Kidney epithelial cell (primary cell): ENCODE results near the gene CAMK2G. TPM values are rescaled to one million over a fixed set of nuclear protein-coding genes. Genes with fewer than 3 reads are reported as not detected.
A peak's percentile ranks its signal among the peaks of the same experiment; 100 is the strongest.

ENCODE experiments used
- DNase-seq: peaks from one replicate; pipeline ENCODE4 v3.0.0-alpha.2; 2010; ENCODE audit warnings: low read depth
- H3K27me3 ChIP-seq: 2 replicates; pipeline ENCODE4 v1.6.0; 2011; ENCODE audit warnings: low read length; ENCODE audit not compliant: control insufficient read depth, insufficient read depth
- H3K36me3 ChIP-seq: 2 replicates; pipeline ENCODE4 v1.5.1; 2011; ENCODE audit warnings: low read length; ENCODE audit not compliant: control insufficient read depth, insufficient read depth
- H3K4me3 ChIP-seq: 2 replicates; pipeline ENCODE4 v1.5.1; 2011; ENCODE audit warnings: low read depth, mild to moderate bottlenecking, control low read depth, low read length
- CTCF ChIP-seq: IDR thresholded peaks from 2 replicates; pipeline ENCODE4 v1.5.1; 2011; ENCODE audit warnings: mild to moderate bottlenecking, moderate library complexity, low read length, control low read depth, inconsistent platforms; ENCODE audit not compliant: insufficient read depth, poor library complexity, severe bottlenecking
- total RNA-seq: library from RNA; depleted of rRNA; stranded (reverse); fragments of >200 nt; gene quantifications from 2 replicates; pipeline ENCODE4 v1.2.3, GENCODE V29; 2015

Gene CAMK2G
- total RNA-seq, 1 donor from 2014 or later: 12.7 TPM

GRCh38 chr10:73773152-73773879 is 101.0 kb downstream of the CAMK2G start:
- Histone ChIP-seq H3K4me3 (peak overlapping the region; percentile 82), H3K36me3 (peaks cover 1% of the 10 kb centered on the region), H3K27me3 (no peaks in the 10 kb centered on the region)
- no peak for DNase-seq
- no peak for TF ChIP-seq CTCF

- H3K27me3 ChIP-seq: no peaks in the 10 kb centered on the region
- no peak for TF ChIP-seq CTCF
- peak overlapping the region; percentile 82 for H3K4me3 ChIP-seq
- H3K36me3 ChIP-seq: peaks cover 1% of the 10 kb centered on the region
- no peak for DNase-seq
Observed at GRCh38 chr10:73772281-73773151, 101.8 kb downstream of the CAMK2G start.

- no peak for DNase-seq
- H3K4me3 ChIP-seq: peak overlapping the region; percentile 82
- peaks cover 1% of the 10 kb centered on the region for H3K36me3 ChIP-seq
- no peak for TF ChIP-seq CTCF
- no peaks in the 10 kb centered on the region for H3K27me3 ChIP-seq
Observed at GRCh38 chr10:73771722-73772280, 102.6 kb downstream of the CAMK2G start.

GRCh38 chr10:73769396-73769795 is 105.0 kb downstream of the CAMK2G start:
- DNase-seq: no peak
- Histone ChIP-seq H3K4me3 (no peak overlapping the region), H3K36me3 (peaks cover 1% of the 10 kb centered on the region), H3K27me3 (no peaks in the 10 kb centered on the region)
- TF ChIP-seq CTCF: no peak

- peaks cover 1% of the 10 kb centered on the region for H3K36me3 ChIP-seq
- TF ChIP-seq CTCF: peak; percentile 29
- no peak for DNase-seq
- H3K27me3 ChIP-seq: no peaks in the 10 kb centered on the region
- no peak overlapping the region for H3K4me3 ChIP-seq
Observed at GRCh38 chr10:73768881-73769280, 105.5 kb downstream of the CAMK2G start.
